AG09309 (cell line): ENCODE results near the gene APOBEC3A.
"Not testable (repeated sequence)": the region's sequence is repeated elsewhere in the genome, so short reads cannot be mapped to it uniquely, and the experiment has no call there.

Source experiments
- DNase-seq: peaks from one replicate; pipeline ENCODE4 v3.0.0-alpha.2; 2010; ENCODE audit warnings: low read depth
- H3K4me3 ChIP-seq: 2 replicates; pipeline ENCODE4 v1.5.1; 2011; ENCODE audit warnings: mild to moderate bottlenecking, low read depth, low read length, moderate library complexity; ENCODE audit not compliant: control insufficient read depth
- CTCF ChIP-seq: IDR thresholded peaks from 2 replicates; pipeline ENCODE4 v1.5.1; 2011; ENCODE audit warnings: mild to moderate bottlenecking, low read depth, low read length, inconsistent platforms; ENCODE audit not compliant: insufficient read depth, control insufficient read depth; ENCODE audit errors: missing control alignments

The APOBEC3A gene

GRCh38 chr22:38981005-38981991, 23.9 kb downstream of the APOBEC3A start:
- DNase-seq, result no peak
- TF ChIP-seq CTCF, result peak; percentile 28
- H3K4me3 ChIP-seq, result peak overlapping the region; percentile 58

- peak; percentile 70 for DNase-seq
- TF ChIP-seq CTCF, result no peak
- peak within 1 kb of the TSS; percentile 58 for H3K4me3 ChIP-seq
Observed at GRCh38 chr22:38981992-38982927, 24.9 kb downstream of the APOBEC3A start, which contains the start of gene APOBEC3B. Gene APOBEC3B (plus strand): TSS chr22:38982347. CDS start chr22:38982454, 107 bp downstream.

- DNase-seq, result no peak
Observed at GRCh38 chr22:38984224-38984623, 26.8 kb downstream of the APOBEC3A start.

GRCh38 chr22:38984784-38985757, 27.7 kb downstream of the APOBEC3A start:
- not testable (repeated sequence) for H3K4me3 ChIP-seq, DNase-seq

More at GRCh38 chr22:38984224-38984623, 26.8 kb downstream of the APOBEC3A start:
- no peak for TF ChIP-seq CTCF
- H3K4me3 ChIP-seq, result no peak overlapping the region

GRCh38 chr22:38986629-38987028, 29.2 kb downstream of the APOBEC3A start:
- no peak overlapping the region for H3K4me3 ChIP-seq
- no peak for TF ChIP-seq CTCF
- DNase-seq, result no peak

GRCh38 chr22:38987171-38987895, 29.9 kb downstream of the APOBEC3A start:
- H3K4me3 ChIP-seq, result no peak overlapping the region
- TF ChIP-seq CTCF, result no peak
- no peak for DNase-seq
